Kasumi-1 (cell line): ENCODE data around the gene RHBDF2.
A peak's percentile ranks its signal among the peaks of the same experiment; 100 is the strongest.

ENCODE experiments used
- DNase-seq, 2 experiments: peaks; one replicate each; lab custom pipeline; 2025; lab: John Stamatoyannopoulos, UW

Gene RHBDF2

DNA sequence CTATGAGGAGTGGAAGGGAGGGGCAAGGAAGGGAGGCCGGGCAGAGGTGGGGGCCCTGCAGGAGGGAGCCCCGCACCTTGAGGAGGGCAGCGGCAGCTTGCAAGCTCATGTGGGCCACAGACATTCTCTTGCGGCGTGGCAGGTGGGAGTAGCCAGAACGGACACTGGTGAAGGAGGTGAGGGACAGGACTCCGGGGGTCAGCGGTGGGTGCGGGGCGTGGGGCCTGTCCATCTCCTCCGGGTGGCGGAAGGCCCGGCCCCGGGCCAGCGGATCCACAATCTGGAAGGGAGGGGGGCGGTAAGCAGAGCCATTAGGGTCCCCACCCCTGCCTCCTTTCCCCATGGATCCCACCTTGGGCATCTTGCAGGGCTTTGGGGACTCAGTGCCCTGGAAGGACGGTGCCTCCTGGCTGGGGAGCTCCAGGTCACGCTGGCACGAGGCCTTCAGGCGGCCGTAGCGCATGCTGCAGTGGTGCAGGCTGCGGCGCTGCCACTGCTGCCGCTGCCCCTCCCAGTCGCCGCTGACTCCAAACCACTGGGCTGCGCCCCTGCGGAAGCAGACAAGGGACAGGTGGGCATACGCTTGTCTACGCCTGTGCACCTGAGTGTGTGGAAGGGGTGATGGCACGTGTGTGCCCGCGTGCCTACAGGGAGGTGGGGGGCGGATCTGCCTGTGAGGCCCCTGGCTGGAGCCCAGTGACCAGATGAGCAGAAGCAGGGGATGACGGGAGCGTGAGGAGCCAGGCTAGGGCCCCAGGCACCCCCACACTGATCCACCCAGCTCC, 22.3 kb downstream of the RHBDF2 start:
- DNase-seq: no peak

DNA sequence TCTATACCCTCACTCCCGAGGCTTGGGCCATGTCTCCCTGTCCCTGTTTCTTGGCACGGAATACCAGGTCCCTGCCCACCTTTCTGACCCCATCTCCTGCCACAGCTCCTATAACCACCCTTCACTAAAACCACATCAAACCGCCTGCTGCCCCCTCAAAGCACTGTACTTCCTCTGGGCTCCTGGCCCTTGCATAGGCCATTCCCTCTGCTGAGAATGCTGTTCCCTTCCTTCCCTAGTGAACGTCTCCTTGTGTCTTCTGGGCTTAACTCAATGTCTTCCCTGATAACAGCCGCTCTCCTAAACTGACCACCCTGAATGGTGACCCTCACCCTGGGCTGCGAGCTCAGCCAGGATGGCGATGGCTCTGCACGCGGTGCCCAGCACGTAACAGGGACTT, 23.1 kb downstream of the RHBDF2 start:
- DNase-seq: no peak

DNA sequence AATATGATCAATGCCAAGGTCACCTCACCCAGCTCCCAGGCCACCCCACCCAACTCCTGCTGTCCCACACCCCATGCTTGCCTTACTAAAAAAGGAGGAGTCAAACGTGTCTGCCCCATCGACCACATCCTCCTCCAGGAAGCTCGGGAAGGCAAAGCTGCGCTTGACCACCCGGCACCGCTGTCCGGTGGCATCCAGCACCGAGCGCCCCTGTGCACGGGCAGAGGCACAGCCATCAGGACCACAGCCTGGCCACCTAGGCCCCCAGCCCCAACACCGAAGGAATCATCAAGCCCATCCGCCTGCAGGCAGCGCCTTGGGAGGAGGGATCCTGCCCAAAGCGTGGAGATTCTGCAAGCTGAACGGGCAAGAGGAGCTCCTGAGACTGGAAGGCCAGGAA, 23.6 kb downstream of the RHBDF2 start:
- no peak for DNase-seq

DNA sequence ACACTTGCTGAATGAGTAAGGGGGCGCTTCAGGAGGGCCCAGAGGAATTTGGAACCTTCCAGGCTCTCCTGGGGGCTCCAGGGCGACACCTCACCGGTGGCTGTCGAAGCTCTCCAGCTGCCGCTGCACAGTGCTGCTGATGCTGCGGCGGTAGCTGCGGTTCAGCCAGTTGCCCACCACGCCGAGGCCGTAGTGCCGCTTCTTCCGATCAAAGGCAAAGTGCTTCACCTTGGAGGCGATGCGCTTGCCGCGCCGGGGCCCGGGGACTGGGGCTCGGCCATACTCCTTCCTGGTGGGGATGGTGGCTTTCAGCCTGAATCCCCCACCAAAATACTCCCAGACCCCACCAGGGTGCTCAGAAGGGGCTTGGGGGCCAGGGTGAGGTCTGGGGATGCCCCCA, 24.5 kb downstream of the RHBDF2 start:
- no peak for DNase-seq

DNA sequence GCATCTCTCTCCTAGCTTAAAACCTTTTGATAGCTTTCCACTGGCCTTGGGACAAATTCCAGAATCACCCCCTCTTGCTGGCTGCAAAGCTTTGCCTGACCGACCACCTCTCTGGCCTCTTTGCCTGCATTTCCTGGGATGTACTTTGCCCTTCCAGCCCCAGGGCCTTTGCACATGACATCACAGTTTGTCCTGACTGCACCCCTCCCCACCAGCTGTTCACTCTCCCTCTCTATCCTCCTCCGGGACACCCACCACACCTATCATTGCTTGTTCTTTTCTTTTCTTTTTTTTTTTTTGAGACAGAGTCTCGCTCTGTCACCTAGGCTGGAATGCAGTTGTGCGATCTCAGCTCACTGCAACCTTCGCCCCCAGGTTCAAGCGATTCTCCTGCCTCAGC, 25.9 kb downstream of the RHBDF2 start:
- no peak for DNase-seq

DNA sequence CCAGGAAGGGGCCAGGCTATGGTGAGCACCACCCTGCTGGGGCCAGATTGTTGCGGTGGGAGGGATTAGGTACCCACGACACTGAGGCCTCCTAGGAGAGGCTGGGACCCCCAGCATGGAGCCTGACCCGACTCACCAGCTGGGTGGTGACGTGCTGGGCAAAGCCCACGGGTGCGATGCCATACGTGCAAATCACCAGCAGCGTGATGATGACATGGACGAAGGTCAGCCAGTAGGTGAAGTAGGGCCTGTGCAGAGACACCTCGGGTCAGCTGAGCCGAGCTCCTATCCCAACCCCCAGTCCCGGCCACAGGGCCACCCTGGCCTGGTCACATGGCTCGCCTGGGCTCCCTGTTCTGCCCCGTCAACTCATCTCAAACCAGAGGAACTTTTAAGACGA, 26.3 kb downstream of the RHBDF2 start:
- DNase-seq: no peak

DNA sequence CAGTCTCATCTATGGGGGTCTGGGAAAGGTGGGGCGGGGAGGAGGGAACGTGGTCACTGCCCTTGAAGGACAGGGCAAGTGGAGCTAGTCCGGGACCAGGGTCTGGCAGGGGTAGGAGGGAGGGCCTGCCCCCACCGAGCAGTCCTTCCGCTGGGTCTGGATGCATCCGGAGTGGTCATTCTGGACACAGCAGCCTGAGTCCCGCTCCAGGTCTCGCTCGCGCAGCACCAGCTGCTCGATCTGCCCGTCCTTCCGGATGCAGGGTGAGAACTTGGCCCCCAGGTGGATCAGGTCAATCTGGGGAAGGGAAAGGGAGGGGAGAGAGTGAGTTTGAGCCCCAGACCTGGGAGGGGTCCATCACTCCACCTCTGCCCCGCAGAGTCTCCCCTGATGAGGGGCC, 27.0 kb downstream of the RHBDF2 start:
- no peak for DNase-seq

DNA sequence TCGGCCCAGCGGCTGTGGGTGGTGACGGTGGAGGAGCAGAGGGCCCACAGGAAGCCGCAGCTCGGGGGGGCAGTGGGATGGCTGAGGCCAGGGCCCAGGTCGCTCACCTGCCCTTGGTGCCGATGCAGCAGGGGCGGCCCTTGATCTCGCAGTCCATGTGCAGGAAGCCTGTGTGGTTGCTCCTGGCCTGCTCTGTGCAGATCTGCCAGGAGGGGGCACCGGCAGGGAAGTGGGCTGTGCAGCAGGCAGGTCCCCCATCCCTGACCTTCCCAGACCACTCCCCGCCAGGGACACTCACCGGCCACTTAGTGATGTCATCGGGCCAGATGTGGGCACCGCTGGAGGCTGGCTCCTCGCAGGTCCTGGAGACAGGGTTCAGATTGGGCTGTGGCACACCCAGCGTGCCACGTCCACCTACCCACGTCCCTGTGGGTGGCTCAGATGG, 27.7 kb downstream of the RHBDF2 start:
- DNase-seq: peak; percentile 37

DNA sequence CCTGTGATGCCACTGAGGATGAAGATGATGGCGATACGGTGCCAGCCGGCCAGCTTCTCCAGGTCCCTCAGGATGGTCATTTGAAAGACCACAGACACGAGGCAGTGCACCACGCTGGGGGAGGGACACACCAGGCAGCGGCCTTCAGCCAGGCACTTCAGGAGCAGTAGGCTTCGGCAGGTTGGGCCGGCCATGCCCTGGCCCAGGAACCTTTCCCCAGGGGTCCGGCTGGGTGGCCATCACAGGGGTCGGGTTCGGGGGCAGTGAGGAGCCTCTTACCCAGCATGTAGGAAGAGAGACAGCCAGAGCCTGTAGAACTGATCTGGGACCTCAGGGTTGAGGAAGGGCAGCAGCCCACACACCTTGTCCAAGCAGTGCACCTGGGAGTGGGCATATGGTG, 28.5 kb downstream of the RHBDF2 start:
- no peak for DNase-seq

DNA sequence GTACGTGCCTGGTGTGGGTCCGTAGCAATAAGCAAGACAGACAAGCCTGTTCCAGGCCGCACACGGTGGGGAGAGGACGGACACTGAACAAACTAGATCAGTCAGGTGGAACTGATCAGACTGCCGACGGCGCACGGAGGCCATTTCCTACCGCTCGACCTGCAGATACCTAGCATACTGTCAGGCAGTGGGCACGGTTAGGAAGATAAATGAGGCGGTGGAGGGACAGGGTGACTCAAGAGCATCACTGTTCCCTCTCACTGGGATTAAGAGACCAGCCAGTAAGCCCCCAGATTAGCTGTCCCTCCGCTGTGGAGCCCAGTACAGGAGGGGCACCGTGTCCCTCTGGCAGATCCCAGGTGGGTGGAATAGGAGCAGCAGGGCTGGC, 29.0 kb downstream of the RHBDF2 start:
- no peak for DNase-seq

DNA sequence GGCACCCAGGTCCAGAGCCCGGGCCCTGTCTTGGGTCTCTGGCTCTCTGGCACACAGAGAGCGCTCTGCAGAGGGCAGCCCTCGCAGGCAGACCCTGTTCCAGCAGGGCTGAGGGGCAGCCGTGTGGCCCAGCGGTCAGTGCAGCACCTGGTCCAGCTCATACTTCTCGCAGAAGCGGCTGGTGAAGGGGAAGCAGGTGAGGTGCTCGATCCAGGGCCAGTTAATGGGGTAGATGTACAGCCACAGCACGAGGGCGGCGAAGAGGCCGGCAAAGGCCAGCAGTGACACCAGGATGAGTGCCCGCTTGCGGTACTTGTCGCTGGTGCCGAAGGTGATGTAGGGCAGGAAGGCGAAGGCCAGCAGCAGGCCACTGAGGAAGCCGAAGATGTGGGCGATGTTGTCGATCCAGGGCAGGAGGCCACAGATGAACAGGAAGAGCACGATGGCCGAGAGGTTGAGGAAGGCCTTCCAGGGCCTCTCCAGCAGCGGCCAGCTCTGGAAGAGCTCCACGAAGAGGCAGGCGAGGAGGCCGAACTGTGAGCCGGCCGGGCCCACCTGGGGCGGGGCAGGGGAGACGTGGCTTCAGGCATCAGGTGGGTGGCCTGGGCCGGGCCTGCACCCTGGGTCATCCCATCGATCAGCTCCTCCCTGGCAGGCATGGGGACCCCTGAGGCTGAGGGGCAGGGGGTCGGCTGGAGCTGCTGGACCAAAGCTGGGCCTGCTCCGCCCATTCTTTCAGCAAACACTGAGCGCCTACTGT, 29.5 kb downstream of the RHBDF2 start:
- no peak for DNase-seq

DNA sequence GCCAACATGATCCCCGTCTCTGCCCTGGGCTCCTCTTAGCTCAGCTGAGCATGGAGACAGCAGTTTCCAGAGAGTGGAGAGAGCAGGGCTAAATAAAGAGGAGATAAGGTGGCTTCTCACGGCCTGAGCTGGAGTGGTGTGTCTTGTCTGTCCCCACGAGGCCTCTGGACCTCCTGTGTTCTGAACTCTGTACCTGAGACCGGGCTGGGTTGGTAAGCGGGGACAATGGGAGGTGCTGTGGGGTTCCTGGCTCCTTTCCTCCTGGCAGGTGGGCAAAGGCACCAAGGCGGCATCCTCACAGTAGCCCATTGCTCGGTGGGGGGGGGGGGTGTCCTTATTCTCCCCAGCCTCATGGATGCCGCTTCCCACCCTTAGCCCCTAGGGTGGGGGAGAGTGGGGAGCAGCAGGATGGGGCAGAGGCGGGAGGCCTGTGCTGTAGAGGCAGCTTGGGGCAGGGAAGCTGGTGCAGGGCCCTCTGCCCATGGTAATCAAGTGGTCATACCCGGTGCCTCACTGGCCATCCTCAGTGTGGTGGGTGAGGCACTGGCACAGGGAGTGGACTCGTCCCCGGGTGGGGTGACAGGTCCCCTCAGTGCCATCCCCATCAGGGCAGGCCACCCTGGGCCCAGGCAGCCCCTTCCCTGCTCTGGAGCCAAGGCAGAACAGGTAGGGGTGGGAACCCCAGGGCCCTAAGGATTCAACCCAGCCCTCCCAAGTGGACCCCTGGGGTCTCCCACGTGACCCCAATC, 31.1 kb downstream of the RHBDF2 start:
- no peak for DNase-seq

DNA sequence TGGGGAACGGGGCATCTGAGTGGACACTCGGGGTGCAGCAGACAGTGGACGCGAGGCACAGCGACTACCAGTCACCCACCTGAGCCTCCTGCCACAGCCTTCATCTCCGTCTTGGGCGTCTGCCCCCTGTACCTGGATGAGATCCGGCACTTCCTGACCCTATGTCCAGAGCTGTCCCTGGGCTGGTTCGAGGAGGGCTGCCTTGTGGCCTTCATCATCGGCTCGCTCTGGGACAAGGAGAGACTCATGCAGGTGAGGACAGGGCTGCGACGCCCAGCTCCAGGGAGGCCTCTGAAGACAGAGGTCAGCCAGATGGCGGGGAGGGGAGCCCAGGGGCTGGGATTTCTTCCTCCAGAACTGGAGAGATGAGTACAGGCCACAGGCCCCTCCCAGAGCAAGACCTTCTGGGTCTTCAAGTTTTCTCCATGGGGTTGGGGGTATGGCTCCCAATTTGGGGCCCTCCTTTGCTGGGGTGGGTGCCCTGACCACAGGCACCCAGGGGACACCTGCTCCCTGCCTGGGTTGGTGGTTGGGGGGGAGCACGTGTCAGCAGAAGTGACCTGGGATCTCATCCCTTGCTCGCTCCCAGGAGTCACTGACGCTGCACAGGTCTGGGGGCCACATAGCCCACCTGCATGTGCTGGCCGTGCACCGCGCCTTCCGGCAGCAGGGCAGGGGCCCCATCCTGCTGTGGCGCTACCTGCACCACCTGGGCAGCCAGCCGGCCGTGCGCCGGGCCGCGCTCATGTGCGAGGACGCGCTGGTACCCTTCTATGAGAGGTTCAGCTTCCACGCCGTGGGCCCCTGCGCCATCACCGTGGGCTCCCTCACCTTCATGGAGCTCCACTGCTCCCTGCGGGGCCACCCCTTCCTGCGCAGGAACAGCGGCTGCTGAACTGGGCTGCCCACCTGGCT, 31.9 kb downstream of the RHBDF2 start:
- no peak for DNase-seq

DNA sequence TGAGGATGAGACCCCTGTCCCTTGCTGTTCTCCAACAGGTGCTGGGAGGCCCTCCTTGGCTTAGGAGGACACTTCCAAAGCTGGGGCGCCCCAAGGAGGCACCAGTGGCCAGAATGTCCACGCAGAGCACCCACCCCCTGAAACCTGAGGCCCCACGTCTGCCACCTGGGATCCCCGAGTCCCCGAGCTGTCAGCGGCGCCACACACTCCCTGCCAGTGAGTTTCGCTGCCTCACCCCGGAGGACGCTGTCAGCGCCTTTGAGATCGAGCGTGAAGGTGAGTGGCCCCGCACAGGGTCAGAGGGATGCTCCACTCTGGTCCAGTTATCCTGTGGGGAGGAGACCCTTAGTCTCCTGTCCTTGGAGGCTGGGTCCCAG, 32.6 kb downstream of the RHBDF2 start:
- no peak for DNase-seq

DNA sequence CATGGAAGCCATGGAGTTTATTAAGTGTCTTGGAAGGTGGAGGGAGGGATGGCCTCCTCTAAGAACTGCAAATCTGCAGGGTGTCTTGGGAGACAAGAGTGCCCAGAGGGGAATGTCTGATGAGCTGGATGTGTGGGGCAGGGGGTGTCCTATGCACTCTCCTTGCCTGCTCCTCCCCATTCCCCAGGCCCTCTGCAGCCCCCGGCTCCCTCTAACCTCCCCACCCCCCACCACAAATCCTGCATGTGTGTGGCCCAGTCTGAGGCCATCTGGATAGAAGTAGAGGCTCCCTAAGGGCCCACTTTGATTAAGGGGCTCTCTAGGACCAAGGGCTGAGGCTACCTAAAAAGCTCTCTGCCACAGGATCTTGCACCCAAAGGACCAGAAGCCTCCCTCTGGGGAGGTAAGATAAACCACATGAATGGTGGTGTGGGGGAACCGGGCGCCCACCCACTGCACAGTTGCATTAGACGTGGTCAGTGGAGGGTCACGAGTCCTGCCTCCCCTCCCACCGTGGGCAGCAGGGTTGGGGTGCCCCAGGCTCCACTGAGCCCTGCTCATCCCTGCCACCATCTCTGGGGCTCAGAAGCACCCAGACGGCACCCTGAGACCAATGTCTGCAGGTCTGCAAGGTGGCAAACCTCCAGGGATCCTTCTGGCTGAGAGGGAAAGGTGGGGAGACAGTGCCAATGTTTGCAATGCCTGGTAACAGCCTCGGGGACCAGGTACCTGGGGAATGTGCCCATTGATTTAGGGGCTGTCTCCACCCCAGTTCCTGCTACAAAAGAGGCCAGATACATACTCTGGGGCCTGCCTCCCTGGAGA, 33.2 kb downstream of the RHBDF2 start:
- no peak for DNase-seq

DNA sequence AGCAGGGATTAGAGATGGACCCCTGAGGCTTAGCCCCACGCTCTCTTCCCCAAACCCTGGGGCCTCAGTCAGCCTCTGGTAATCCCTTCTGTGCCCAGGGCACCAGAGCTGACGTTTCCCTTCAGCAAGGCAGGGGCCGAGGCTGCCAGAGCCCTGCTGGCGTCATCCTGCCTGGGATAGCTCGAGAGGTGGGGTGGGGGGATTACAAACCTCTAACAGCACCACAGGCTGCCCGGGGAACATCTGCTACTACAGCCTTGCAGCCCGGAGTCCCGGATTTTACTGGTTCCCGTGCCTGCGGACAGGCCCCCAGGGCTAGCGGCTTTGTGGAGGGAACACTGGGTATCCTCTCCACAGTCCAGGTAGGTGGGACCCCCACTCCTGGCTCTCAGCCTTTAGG, 33.9 kb downstream of the RHBDF2 start, which contains the start of gene AANAT:
AANAT (plus strand) TSS at position 238 of the 400 bp plus-strand sequence. CDS start 1,144 bp downstream, outside the sequence.
- no peak for DNase-seq

DNA sequence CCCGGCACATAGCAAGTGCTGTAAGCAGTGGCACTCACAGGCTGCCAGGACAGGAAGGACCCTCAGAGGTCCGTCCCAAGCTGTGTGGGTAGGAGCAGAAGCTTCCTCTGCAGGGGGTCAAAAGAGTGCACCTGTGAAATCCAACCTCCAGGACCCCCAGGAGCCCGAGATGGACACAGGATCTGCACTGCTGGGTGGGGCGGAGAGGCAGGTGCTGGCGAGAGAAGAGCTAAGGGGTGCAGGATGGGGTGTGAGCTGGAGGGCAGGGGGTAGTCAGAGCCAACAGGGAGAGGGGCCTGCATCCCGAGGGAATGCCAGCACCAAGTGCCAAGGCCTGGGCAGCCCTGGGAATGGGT, 34.5 kb downstream of the RHBDF2 start:
- no peak for DNase-seq

DNA sequence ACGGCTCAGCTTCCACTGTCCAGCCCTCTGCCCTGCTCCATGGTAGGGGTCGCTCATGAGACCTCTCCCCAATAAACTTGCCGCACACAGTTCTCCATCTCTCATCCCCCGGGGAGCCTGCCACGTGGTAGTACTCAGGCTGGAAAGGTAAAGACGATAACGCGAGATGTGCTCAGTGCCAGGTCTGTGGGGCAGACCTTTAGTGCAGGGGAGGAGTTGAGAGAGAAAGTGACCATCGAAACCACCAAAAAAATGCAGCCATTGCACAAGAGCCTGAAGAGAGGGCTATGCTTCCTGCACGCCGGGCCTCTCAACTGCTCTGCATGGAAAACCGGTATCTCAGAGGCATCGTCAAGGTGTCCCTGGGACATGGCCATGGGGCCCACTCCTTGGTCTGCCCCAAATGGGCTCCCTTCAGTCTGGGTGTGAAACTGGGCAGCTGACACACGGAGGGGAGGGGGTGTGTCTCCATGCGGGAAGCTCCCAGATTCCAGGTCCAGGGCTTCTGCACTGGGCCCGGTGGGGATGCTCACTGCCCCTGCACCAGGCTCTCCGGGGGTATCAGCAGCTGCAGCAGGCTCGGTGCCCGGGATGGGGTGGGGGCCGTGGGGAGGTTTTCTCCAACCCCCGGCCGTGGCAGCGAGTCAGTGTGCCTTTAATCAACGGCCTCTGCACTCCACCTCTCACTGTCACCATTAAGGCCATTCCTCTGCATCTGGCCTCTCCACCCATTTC, 38.5 kb downstream of the RHBDF2 start:
- no peak for DNase-seq

DNA sequence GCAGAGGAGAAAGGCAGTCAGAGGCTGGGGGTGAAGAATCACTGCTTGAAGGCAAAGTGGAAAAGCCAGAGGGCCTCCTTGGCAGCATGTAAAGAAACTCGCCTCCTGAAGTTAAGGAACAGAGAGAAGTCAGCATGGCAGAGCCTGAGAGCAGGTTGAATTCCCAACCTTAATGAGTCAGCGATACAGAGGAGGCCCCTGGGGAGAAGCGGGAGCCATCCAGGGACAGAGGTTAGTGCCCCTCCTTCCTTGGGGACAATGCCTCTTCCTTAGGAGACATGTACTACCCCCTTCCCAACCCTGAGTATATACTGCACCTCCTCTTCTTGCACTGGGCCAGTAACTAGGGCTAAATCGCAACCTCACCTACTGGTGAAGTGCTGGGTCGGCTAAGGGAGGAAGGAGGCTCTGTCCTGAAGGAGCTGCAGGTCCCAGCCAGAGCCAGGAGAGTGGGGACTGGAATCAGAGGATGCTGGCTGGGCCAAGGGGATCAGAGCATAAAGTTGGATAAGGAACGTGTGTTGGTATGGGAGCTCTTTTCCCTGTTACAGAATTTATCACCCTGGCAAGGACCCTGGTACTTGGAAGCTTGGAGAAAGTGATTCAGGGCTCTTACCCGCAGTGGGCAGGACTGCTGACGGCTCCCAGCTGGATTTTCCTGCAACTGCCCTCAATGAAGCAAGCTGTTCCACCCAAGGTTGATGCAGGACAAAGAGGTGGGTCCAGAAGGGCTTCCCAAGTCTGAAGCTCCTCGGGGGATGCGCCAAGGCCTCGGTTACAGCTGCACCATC, 39.3 kb downstream of the RHBDF2 start:
- no peak for DNase-seq
